ENCODE measurements around the gene ZBTB20. TPM values are rescaled to one million over a fixed set of nuclear protein-coding genes. Genes with fewer than 3 reads are reported as not detected.
A peak's percentile ranks its signal among the peaks of the same experiment; 100 is the strongest.

The ZBTB20 gene
- total and polyA plus RNA-seq, 2 of the 4 experiments (the other 2 are of a cell fraction): 0.75 to 14.7 TPM

- no peak overlapping the region for H3K9ac ChIP-seq (ENCODE audit: low read depth, low read length)
- H3K27ac ChIP-seq (ENCODE audit: insufficient read depth, low read length): no peak overlapping the region
- no peak overlapping the region for H4K5ac ChIP-seq (ENCODE audit: low read depth, low read length)
- no peak overlapping the region for H2AK9ac ChIP-seq (replicated peaks; ENCODE audit: low read depth, low read length, poor library complexity)
- no peak overlapping the region for H2BK120ac ChIP-seq (ENCODE audit: low read depth, low read length)
- no peaks in the 10 kb centered on the region for H3K27me3 ChIP-seq (ENCODE audit: control insufficient read depth, insufficient read depth, low read length)
- in situ Hi-C loops (cut with MboI; ENCODE audit: low sequenced_read_pairs): no loop called here
- H3K4me1 ChIP-seq (ENCODE audit: control insufficient read depth, insufficient read depth, low read length): peaks cover 2% of the 10 kb centered on the region; the same call in 1 of the 2 replicates
- POLR2A ChIA-PET (ENCODE audit: unreplicated experiment): no interaction called here
- no peaks in the 10 kb centered on the region for H3K36me3 ChIP-seq (ENCODE audit: control insufficient read depth, insufficient read depth, low read length)
- no peak overlapping the region for H3K4me2 ChIP-seq (ENCODE audit: low read depth, low read length)
- H3K9me1 ChIP-seq (ENCODE audit: insufficient read depth, low read length): peaks cover 3% of the 10 kb centered on the region; the same call in 1 of the 2 replicates
- CTCF ChIA-PET: no interaction called here
- H2BK15ac ChIP-seq (ENCODE audit: low read depth, low read length): no peak overlapping the region
- DNase-seq (no peak), ATAC-seq (ENCODE audit: low read depth) (no peak)
- no peak overlapping the region for H3K56ac ChIP-seq (ENCODE audit: extremely low read depth, insufficient read depth, low read length)
- 0 out of 2 replicates have a peak overlapping the region, but pooled peaks have one; percentile 16 for H2BK20ac ChIP-seq (ENCODE audit: low read depth, low read length)
- intact Hi-C loops (cut with micrococcal nuclease): no loop called here
- no peak overlapping the region for H2AK5ac ChIP-seq (ENCODE audit: low read depth, low read length)
- no peak overlapping the region for H2BK5ac ChIP-seq (ENCODE audit: low read depth, low read length, poor library complexity, severe bottlenecking)
- no peak overlapping the region for H2AFZ ChIP-seq (replicated peaks; ENCODE audit: low read length, poor library complexity)
- H3K23ac ChIP-seq (ENCODE audit: low read depth, low read length): no peak overlapping the region
- H3K18ac ChIP-seq (ENCODE audit: low read depth, low read length): peak overlapping the region; percentile 87; the same call in 1 of the 2 replicates
- no peaks in the 10 kb centered on the region; a peak in 1 of 4 replicates for H3K79me1 ChIP-seq (ENCODE audit: low read depth in 1 of 2, low read length in 2 of 2)
- H4K8ac ChIP-seq (ENCODE audit: low read depth in 2 of 2, low read length in 2 of 2): no peak overlapping the region
- no TSS peak for BruUV-seq (replicated peaks)
- H3K14ac ChIP-seq (replicated peaks; ENCODE audit: low read depth, low read length): no peak overlapping the region
- no peaks in the 10 kb centered on the region for H3K9me3 ChIP-seq (ENCODE audit: control insufficient read depth, insufficient read depth, low read length)
- no peak overlapping the region for H3K4me3 ChIP-seq (ENCODE audit: insufficient read depth, low read depth, low read length)
- H4K20me1 ChIP-seq (ENCODE audit: insufficient read depth, low read length): no peaks in the 10 kb centered on the region
- no peak for TF ChIP-seq SMC3 (IDR thresholded peaks at IDR 0.05; ENCODE audit: low read depth, low read length)
- H3K4ac ChIP-seq (ENCODE audit: low read depth, low read length): no peak overlapping the region
- dilution Hi-C loops (cut with HindIII; ENCODE audit: low sequenced_read_pairs, unreplicated experiment): no loop called here
- no peak overlapping the region for H4K91ac ChIP-seq (ENCODE audit: insufficient read depth, low read depth, low read length)
These were observed 386.4 kb downstream of the ZBTB20 start for GRCh38 chr3:114760679-114761078.

Data from IMR-90 (cell line).